CD4-positive, alpha-beta T cell treated with Interleukin-6 at 100 ng/mL for 8 hours (primary cell): ENCODE results near the gene MAGED4B.
"Not testable (repeated sequence)": the region's sequence is repeated elsewhere in the genome, so short reads cannot be mapped to it uniquely, and the experiment has no call there.

ENCODE experiments used
- DNase-seq: peaks from one replicate; pipeline ENCODE4 v3.0.0-alpha.2; 2020; ENCODE audit warnings: mixed read lengths, low spot score

Gene MAGED4B, protein sequence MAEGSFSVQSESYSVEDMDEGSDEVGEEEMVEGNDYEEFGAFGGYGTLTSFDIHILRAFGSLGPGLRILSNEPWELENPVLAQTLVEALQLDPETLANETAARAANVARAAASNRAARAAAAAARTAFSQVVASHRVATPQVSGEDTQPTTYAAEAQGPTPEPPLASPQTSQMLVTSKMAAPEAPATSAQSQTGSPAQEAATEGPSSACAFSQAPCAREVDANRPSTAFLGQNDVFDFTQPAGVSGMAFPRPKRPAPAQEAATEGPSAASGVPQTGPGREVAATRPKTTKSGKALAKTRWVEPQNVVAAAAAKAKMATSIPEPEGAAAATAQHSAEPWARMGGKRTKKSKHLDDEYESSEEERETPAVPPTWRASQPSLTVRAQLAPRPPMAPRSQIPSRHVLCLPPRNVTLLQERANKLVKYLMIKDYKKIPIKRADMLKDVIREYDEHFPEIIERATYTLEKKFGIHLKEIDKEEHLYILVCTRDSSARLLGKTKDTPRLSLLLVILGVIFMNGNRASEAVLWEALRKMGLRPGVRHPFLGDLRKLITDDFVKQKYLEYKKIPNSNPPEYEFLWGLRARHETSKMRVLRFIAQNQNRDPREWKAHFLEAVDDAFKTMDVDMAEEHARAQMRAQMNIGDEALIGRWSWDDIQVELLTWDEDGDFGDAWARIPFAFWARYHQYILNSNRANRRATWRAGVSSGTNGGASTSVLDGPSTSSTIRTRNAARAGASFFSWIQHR

GRCh38 chrX:52068666-52069640, at the start of gene MAGED4B:
MAGED4B (minus strand) TSS chrX:52069183; CDS start chrX:52068172, 1,011 bp downstream.
- DNase-seq, result not testable (repeated sequence)

- DNase-seq, result no peak
Measured at GRCh38 chrX:52118262-52118661, 49.3 kb upstream of the MAGED4B start.

DNA sequence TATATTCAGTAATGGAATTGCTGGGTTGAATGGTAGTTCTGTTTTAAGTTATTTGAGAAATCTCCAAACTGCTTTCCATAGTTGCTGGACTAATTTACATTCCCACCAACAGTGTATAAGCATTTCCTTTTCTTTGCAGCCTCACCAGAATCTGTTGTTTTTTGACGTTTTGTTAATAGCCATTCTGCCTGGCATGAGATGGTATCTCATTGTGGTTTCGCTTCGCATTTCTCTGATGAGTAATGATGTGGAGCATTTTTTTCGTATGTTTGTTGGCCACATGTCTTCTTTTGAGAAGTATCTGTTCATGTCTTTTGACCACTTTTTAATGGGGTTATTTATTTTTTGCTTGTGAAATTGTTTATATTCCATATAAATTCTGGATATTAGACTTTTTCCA, 13.6 kb upstream of the MAGED4B start:
- DNase-seq, result no peak

- DNase-seq, result no peak
Measured at GRCh38 chrX:52078131-52078530, 9.1 kb upstream of the MAGED4B start.

DNA sequence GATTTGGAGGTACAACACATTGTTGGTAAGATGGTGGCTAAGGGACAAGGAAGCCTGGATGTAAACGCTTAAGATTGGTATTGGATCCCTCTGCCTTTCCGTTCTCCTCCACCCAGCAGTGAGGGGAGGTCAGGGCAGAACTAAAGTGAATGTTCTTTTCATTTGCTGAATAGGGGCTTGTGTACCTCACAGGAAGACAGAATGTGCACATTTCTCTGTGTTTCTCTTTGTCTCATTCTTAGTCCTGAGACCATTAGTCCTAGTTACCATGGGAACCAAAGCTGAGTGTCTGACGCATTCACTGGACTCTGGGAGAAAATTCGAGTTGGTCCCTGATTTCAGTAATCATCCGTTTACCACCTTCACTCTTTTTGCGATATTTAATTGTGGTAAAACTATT, 26.7 kb downstream of the MAGED4B start:
- DNase-seq, result not testable (repeated sequence)

GRCh38 chrX:52034211-52034610, 34.8 kb downstream of the MAGED4B start:
- no peak for DNase-seq

- no peak for DNase-seq
Measured at GRCh38 chrX:52031371-52031770, 37.6 kb downstream of the MAGED4B start.

- no peak for DNase-seq
Measured at GRCh38 chrX:52015794-52016193, 53.2 kb downstream of the MAGED4B start.
